Measurements from ENCODE around the gene NAA15. TPM values are rescaled to one million over a fixed set of nuclear protein-coding genes. Genes with fewer than 3 reads are reported as not detected.

Gene NAA15
- total and polyA plus RNA-seq, 4 donors: 6.7 to 18.2 (median 11.1) TPM

DNA sequence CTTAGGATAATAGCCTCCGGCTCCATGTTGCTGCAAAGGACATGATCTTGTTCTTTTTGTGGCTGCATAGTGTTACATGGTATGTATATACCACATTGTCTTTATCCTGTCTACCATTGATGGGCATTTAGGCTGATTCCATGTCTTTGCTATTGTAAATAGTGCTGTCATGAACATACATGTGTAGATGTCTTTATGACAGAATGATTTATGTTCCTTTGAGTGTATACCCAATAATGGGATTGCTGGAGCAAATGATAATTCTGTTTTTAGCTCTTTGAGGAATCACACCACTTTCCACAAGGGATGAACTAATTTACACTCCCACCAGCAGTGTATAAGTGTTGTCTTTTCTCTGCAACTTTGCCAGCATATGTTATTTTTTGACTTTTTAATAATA lies 157.2 kb downstream of the NAA15 start:
- H3K4me1 ChIP-seq (ENCODE audit: control insufficient read depth in 4 of 4, insufficient read depth in 4 of 4, low read length in 3 of 4): peaks cover 4 to 42% (median 19%) of the 10 kb centered on the region in 4 donors

DNA sequence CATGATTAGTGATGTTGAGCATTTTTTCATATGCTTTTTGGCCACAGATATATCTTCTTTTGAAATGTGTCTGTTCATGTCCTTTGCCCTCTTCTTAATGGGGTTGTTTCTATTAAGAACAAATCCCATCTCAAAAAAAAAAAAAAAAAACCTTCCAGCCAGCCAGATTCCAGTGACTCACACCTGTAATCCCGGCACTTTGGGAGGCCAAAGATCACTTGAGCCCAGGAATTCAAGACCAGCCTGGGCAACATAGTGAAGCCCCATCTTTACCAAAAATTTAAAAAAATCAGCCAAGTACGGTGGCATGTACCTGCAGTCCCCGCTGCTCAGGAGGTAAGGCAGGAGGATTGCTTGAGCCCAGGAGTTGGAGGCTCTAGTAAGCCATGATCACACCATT lies 157.7 kb downstream of the NAA15 start:
- 62% methylated on average over 3 of the region's 3 CpGs for WGBS
- no peak for DNase-seq (ENCODE audit: low spot score)
- TF ChIP-seq, protein P1, sequence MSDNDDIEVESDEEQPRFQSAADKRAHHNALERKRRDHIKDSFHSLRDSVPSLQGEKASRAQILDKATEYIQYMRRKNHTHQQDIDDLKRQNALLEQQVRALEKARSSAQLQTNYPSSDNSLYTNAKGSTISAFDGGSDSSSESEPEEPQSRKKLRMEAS (IDR thresholded peaks at IDR 0.05): no peak
- no peak for TF ChIP-seq CTCF (IDR thresholded peaks at IDR 0.05; ENCODE audit: low read depth, low read length, missing input control)
- peak; percentile 15 to 45 for TF ChIP-seq RXRA (IDR thresholded peaks at IDR 0.05)
- peak; percentile 12 to 16 for TF ChIP-seq RAD21 (IDR thresholded peaks at IDR 0.05)
- no peak for TF ChIP-seq SP1 (IDR thresholded peaks at IDR 0.05)
- peak; percentile 25 for TF ChIP-seq HNF4G (IDR thresholded peaks at IDR 0.05)
- no peak for TF ChIP-seq FOXA2 (IDR thresholded peaks at IDR 0.05)
- TF ChIP-seq HNF4A (conservative IDR thresholded peaks at IDR 0.05): peak; percentile 68 to 83
- TF ChIP-seq TAF1 (conservative IDR thresholded peaks at IDR 0.05): no peak
- no peak for TF ChIP-seq EGR1 (IDR thresholded peaks at IDR 0.05; ENCODE audit: low read depth in 2 of 2)
- TF ChIP-seq ZBTB33 (IDR thresholded peaks at IDR 0.05): no peak
- TF ChIP-seq NR2F2 (IDR thresholded peaks at IDR 0.05): no peak
- peak; percentile 83 to 93 for TF ChIP-seq JUND (IDR thresholded peaks at IDR 0.05)
- TF ChIP-seq GABPA (IDR thresholded peaks at IDR 0.05 in 1 of 2, conservative IDR thresholded peaks at IDR 0.05 in 1 of 2): no peak
- TF ChIP-seq YY1 (IDR thresholded peaks at IDR 0.05): peak; percentile 27

More for the DNA sequence above, 157.2 kb downstream of the NAA15 start:
- WGBS: 40% methylated on average over 1 of the region's 1 CpG
- no peak for TF ChIP-seq EGR1 (IDR thresholded peaks at IDR 0.05; ENCODE audit: low read depth in 2 of 2)
- TF ChIP-seq ATF3 (IDR thresholded peaks at IDR 0.05): no peak
- TF ChIP-seq YY1 (IDR thresholded peaks at IDR 0.05): no peak
- no peak for TF ChIP-seq SP1 (IDR thresholded peaks at IDR 0.05)
- no peak for TF ChIP-seq HNF4G (IDR thresholded peaks at IDR 0.05)
- TF ChIP-seq RAD21 (IDR thresholded peaks at IDR 0.05): no peak
- no peak for TF ChIP-seq TAF1 (conservative IDR thresholded peaks at IDR 0.05)
- no peak for TF ChIP-seq RXRA (IDR thresholded peaks at IDR 0.05)
- TF ChIP-seq JUND (IDR thresholded peaks at IDR 0.05): no peak
- no peak for TF ChIP-seq ZBTB33 (IDR thresholded peaks at IDR 0.05)
- TF ChIP-seq CTCF (IDR thresholded peaks at IDR 0.05; ENCODE audit: low read depth, low read length, missing input control): no peak
- TF ChIP-seq NR2F2 (IDR thresholded peaks at IDR 0.05): no peak
- no peak for TF ChIP-seq FOXA1 (IDR thresholded peaks at IDR 0.05)
- Histone ChIP-seq H3K4me3 (ENCODE audit: low read depth in 1 of 3, low read length in 3 of 3) (peak overlapping the region; percentile 27 to 40 (median 29)), H3K36me3 (ENCODE audit: control insufficient read depth in 4 of 4, insufficient read depth in 3 of 4, low read depth in 1 of 4, low read length in 3 of 4) (peaks cover 0 to 3% (median 2%) of the 10 kb centered on the region in 4 donors), H3K27me3 (ENCODE audit: control insufficient read depth in 4 of 4, insufficient read depth in 4 of 4, low read length in 3 of 4) (no peaks in the 10 kb centered on the region), H3K9ac (ENCODE audit: low read depth in 1 of 2, low read length in 2 of 2) (peak overlapping the region; percentile 22 to 38), H3K27ac (ENCODE audit: low read depth in 1 of 2, low read length in 2 of 2) (peak overlapping the region; percentile 97), H3K9me3 (ENCODE audit: control insufficient read depth in 4 of 4, low read length in 3 of 4) (no peaks in the 10 kb centered on the region)
- DNase-seq (ENCODE audit: low spot score): no peak

More for the DNA sequence above, 157.7 kb downstream of the NAA15 start:
- H3K9me3 ChIP-seq (ENCODE audit: control insufficient read depth in 4 of 4, low read length in 3 of 4): no peaks in the 10 kb centered on the region
- H3K9ac ChIP-seq (ENCODE audit: low read depth in 1 of 2, low read length in 2 of 2): no peak overlapping the region
- H3K27ac ChIP-seq (ENCODE audit: low read depth in 1 of 2, low read length in 2 of 2): peak overlapping the region; percentile 97
- no peaks in the 10 kb centered on the region for H3K27me3 ChIP-seq (ENCODE audit: control insufficient read depth in 4 of 4, insufficient read depth in 4 of 4, low read length in 3 of 4)
- peak overlapping the region in 1 of 3 donors; percentile 27 for H3K4me3 ChIP-seq (ENCODE audit: low read depth in 1 of 3, low read length in 3 of 3)
- peaks cover 0 to 3% (median 2%) of the 10 kb centered on the region in 4 donors for H3K36me3 ChIP-seq (ENCODE audit: control insufficient read depth in 4 of 4, insufficient read depth in 3 of 4, low read depth in 1 of 4, low read length in 3 of 4)
- peaks cover 4 to 42% (median 19%) of the 10 kb centered on the region in 4 donors for H3K4me1 ChIP-seq (ENCODE audit: control insufficient read depth in 4 of 4, insufficient read depth in 4 of 4, low read length in 3 of 4)
